Chondrocyte (in vitro differentiated cells): ENCODE data around the gene TCF7L1. TPM values are rescaled to one million over a fixed set of nuclear protein-coding genes. Genes with fewer than 3 reads are reported as not detected.

Source experiments
- DNase-seq: peaks from one replicate; pipeline ENCODE4 v3.0.0; 2021; ENCODE audit warnings: mixed read lengths, low spot score
- H3K27ac Mint-ChIP-seq: one replicate; pipeline ENCODE4 v1.8.0; 2021; ENCODE audit warnings: mild to moderate bottlenecking, moderate library complexity, mixed read lengths; ENCODE audit not compliant: unreplicated experiment
- H3K27me3 Mint-ChIP-seq: 2 replicates; pipeline ENCODE4 v1.8.0; 2021; ENCODE audit warnings: low read depth, mixed read lengths
- H3K36me3 Mint-ChIP-seq: 2 replicates; pipeline ENCODE4 v1.8.0; 2021; ENCODE audit warnings: low read depth, mixed read lengths
- H3K4me1 Mint-ChIP-seq: 2 replicates; pipeline ENCODE4 v1.8.0; 2021; ENCODE audit warnings: low read depth, mild to moderate bottlenecking, mixed read lengths
- H3K4me3 Mint-ChIP-seq: one replicate; pipeline ENCODE4 v1.8.0; 2021; ENCODE audit warnings: mild to moderate bottlenecking, moderate library complexity, mixed read lengths; ENCODE audit not compliant: unreplicated experiment
- H3K9me3 Mint-ChIP-seq: 2 replicates; pipeline ENCODE4 v1.8.0; 2021; ENCODE audit warnings: low read depth, mixed read lengths
- CTCF ChIP-seq: fragments of 200-600 bp; sonication (generic); IDR thresholded peaks from 2 replicates; pipeline ENCODE4 v1.5.0; 2021; ENCODE audit warnings: antibody characterized with exemption, mild to moderate bottlenecking, moderate library complexity
- total RNA-seq: library from RNA; stranded (reverse); gene quantifications from 3 replicates; pipeline ENCODE4 v1.2.1, GENCODE V29; 2021

TCF7L1 gene
- total RNA-seq, 1 donor from 2014 or later = 35.0 TPM

- DNase-seq = no peak
- Mint-ChIP-seq H3K27me3 (no peaks in the 10 kb centered on the region), H3K9me3 (no peaks in the 10 kb centered on the region), H3K4me1 (peaks cover 52% of the 10 kb centered on the region), H3K27ac (no peak overlapping the region), H3K4me3 (no peak overlapping the region), H3K36me3 (peaks cover 10% of the 10 kb centered on the region)
- TF ChIP-seq CTCF = no peak
Observed at GRCh38 chr2:85137156-85137555, 4.0 kb downstream of the TCF7L1 start.

- Mint-ChIP-seq H3K27ac (no peak overlapping the region), H3K4me3 (no peak overlapping the region), H3K4me1 (peaks cover 26% of the 10 kb centered on the region), H3K36me3 (peaks cover 12% of the 10 kb centered on the region), H3K27me3 (no peaks in the 10 kb centered on the region), H3K9me3 (no peaks in the 10 kb centered on the region)
- DNase-seq = no peak
- TF ChIP-seq CTCF = no peak
Observed at GRCh38 chr2:85143463-85144082, 10.4 kb downstream of the TCF7L1 start.

DNA sequence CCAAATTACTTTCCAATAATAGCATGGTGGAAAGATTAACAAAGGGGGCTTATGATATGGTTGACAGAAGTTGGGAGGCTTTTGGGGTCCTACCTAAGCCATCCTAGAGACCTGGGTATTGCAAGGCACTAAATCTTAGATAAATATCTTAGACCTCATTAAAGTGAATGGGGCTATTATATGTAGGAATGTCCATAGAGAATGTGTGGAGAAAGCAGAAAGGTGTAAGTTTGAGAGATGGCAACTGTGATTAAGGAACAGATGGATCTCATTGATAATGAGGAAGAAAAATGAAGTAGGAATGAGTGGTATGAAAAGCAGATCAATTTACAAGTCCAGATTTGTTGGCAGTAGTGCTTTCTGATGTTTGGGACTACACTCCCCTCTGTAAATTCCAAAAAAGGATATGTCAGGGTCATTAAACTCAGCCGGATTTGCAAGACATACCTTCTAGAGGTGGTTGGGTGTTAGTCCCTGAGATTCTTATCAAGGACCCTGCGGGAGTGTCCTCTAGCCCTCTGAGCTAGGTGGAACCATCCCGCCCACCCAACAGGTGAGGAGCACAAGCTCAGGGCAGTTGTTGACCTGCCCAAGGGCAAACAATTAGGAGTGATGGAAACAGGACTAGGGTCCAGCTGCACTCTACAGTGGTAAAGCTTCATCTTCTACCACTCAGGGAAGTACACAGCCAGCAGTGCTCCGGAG, 12.1 kb downstream of the TCF7L1 start:
- Mint-ChIP-seq H3K27me3 (no peaks in the 10 kb centered on the region), H3K27ac (no peak overlapping the region), H3K4me1 (peaks cover 21% of the 10 kb centered on the region), H3K4me3 (no peak overlapping the region), H3K9me3 (no peaks in the 10 kb centered on the region), H3K36me3 (peaks cover 6% of the 10 kb centered on the region)
- no peak for TF ChIP-seq CTCF
- no peak for DNase-seq

DNA sequence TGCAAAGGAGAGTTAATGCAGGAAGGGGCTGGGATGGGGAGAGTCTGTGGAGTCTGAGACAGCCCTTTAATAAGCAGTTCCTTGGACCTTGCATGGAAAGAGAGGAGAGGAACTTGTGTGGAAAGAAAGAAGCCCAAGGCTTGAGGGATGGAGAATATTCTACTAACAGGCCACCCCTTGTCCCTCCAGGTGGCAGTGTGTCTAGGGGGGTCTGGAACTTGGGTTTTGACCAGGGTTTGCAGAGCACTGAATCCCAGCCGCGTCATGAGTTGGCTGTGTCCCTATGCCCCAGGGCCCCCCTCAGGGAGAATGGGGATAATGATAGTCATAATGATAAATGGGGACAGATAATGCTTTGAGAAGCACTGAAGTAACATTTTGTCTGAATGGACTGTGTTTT, 15.0 kb downstream of the TCF7L1 start:
- no peak for DNase-seq
- Mint-ChIP-seq H3K36me3 (peaks cover 3% of the 10 kb centered on the region), H3K4me1 (peaks cover 24% of the 10 kb centered on the region), H3K27ac (peak overlapping the region; percentile 2), H3K4me3 (no peak overlapping the region), H3K9me3 (no peaks in the 10 kb centered on the region), H3K27me3 (no peaks in the 10 kb centered on the region)
- no peak for TF ChIP-seq CTCF

- Mint-ChIP-seq H3K9me3 (no peaks in the 10 kb centered on the region), H3K27me3 (no peaks in the 10 kb centered on the region), H3K4me1 (peaks cover 40% of the 10 kb centered on the region), H3K4me3 (no peak overlapping the region), H3K36me3 (no peaks in the 10 kb centered on the region), H3K27ac (no peak overlapping the region)
- TF ChIP-seq CTCF = no peak
- no peak for DNase-seq
Observed at GRCh38 chr2:85151026-85151425, 17.8 kb downstream of the TCF7L1 start.
